DOHH2 (cell line): ENCODE data around the gene PPL.

ENCODE experiments used
- CTCF ChIP-seq: fragments of 200-600 bp; sonication (generic); IDR thresholded peaks from one replicate; pipeline ENCODE4 v1.5.1; 2014; ENCODE audit warnings: antibody characterized with exemption, mild to moderate bottlenecking, low read depth, low read length; ENCODE audit not compliant: poor library complexity, severe bottlenecking
- EZH2phosphoT487 ChIP-seq: fragments of 200-600 bp; sonication (generic); IDR thresholded peaks from 2 replicates; pipeline ENCODE4 v1.6.1; 2017; ENCODE audit warnings: borderline replicate concordance, mild to moderate bottlenecking, antibody characterized with exemption, low read length, moderate library complexity, mixed read lengths

- no peak for TF ChIP-seq CTCF
- TF ChIP-seq EZH2phosphoT487 = no peak
These were observed 77.6 kb downstream of the PPL start for GRCh38 chr16:4859190-4859899.
